Activated CD4-positive, alpha-beta T cell treated with anti-CD3 and anti-CD28 coated beads, Interleukin-2, amount 10 ng/mL, durations not matched to agents 7 days and 5 days (primary cell): ENCODE data around the gene VOPP1. TPM values are rescaled to one million over a fixed set of nuclear protein-coding genes. Genes with fewer than 3 reads are reported as not detected.

Source experiments
- CTCF ChIA-PET: fragments of 350-600 bp; sonication (Branson Sonifier 250); formaldehyde crosslinking; loops from one replicate; lab custom pipeline; 2021; ENCODE audit warnings: antibody characterized with exemption; lab: Charles Lee
- POLR2A ChIA-PET: fragments of 350-600 bp; sonication (Branson Sonifier 250); formaldehyde crosslinking; loops from one replicate; lab custom pipeline; 2021; ENCODE audit warnings: antibody characterized with exemption; lab: Charles Lee
- DNase-seq: peaks from one replicate; pipeline ENCODE4 v3.0.0-alpha.2; 2020
- H3K27ac Mint-ChIP-seq: one replicate; pipeline ENCODE4 v1.8.0; 2021; ENCODE audit warnings: mild to moderate bottlenecking, moderate library complexity, mixed read lengths
- H3K27me3 Mint-ChIP-seq: one replicate; pipeline ENCODE4 v1.8.0; 2021; ENCODE audit warnings: mixed read lengths
- H3K36me3 Mint-ChIP-seq: one replicate; pipeline ENCODE4 v1.8.0; 2021; ENCODE audit warnings: low read depth, mixed read lengths
- H3K4me1 Mint-ChIP-seq: one replicate; pipeline ENCODE4 v1.8.0; 2021; ENCODE audit warnings: mixed read lengths
- H3K4me3 Mint-ChIP-seq: one replicate; pipeline ENCODE4 v1.8.0; 2021; ENCODE audit warnings: mild to moderate bottlenecking, moderate library complexity, mixed read lengths
- H3K9me3 Mint-ChIP-seq: one replicate; pipeline ENCODE4 v1.8.0; 2021; ENCODE audit warnings: mixed read lengths
- total RNA-seq, 2 experiments: library from RNA; stranded (reverse); gene quantifications; one replicate each; pipeline ENCODE4 v1.2.3, GENCODE V29; 2021

VOPP1 gene
- total RNA-seq, 2 experiments from 2014 or later = 74.5 to 77.2 TPM

DNA sequence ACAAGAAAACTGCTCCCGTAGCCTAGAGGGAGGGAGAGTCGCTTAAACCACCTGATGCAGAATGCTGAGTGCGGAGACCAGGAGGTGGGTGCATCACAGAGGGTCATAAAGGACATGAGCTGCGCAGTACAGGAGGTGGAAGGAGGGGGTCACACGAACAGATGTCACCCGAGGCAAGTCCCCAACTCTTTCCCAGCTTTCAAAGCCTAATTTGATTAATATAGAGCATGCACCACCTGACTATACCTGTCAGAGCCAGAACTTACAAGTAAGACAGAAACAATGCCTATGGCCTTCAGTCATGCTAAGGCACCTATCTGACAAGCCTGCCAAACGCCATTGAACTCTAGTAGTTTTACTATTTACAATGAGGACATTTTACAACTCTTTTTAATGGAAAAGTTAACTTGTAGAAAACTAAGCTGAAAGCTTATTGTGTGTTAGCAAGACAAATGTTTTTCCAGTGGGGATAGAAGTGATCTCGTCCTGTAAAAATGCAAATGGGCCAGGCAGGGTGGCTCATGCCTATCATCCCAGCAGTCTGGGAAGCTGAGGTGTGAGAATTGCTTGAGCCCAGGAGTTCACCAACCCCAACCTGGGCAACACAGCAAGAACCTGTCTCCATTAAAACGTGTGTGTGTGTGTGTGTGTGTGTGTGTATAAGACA is 1.1 kb upstream of the VOPP1 start:
- POLR2A ChIA-PET = interaction anchor here (0.5 kb wide), 1 partner anchor 15 kb away, joined by 3 read pairs; no protein-coding TSS in a partner anchor
- Mint-ChIP-seq H3K36me3 (peaks cover 12% of the 10 kb centered on the region), H3K4me3 (peak overlapping the region; percentile 79), H3K27me3 (peaks cover under 1% of the 10 kb centered on the region), H3K9me3 (no peaks in the 10 kb centered on the region), H3K4me1 (peaks cover 57% of the 10 kb centered on the region), H3K27ac (peak overlapping the region; percentile 92)
- CTCF ChIA-PET = interaction anchor here (0.9 to 2.3 kb wide), 5 partner anchors 10 to 50 kb away, joined by 3 to 10 read pairs (median 3); no protein-coding TSS in a partner anchor
- DNase-seq = no peak

DNA sequence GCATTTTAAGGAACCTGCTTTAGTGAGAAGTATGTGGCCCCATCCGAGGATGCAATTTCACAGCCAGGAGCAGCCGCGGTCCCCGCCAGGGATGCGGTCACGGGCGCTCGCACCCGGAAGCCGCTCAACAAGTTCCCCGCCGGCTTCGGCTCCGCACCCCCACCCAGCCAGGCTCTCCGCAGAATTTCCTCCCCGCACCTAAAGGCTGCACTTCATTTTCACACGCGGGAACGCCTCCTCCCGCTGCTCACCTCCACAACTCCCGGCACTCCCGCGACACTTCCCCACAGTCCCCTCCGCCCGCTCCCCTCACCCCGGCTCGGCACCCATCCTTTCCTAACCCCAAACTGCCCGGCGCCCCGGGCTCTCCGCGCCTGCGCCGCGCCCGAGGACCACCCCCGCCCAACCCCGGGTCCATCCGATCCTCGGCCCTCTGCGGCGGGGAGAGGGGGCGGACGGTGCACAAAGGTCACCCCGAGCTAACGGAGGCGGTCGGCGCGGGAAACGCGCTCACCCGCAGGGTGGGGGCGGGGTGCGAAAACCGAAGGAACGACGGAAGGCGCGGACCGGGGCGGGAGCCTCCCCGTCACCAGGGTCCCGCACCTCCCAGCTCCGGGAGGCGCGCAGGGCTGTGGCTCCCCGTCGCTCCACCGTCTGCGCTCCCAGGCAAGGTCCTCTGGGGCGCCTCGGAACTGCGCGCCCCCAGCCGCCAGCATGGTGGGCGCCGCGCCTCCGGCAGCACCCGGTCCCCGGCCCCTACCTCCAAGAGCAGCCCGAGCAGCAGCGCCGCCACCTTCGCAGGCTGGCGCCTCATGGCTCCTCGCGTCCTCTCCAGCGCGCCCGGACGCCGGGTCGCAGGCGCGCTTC is 558 bp downstream of the VOPP1 start:
- Mint-ChIP-seq H3K4me1 (peaks cover 72% of the 10 kb centered on the region), H3K27ac (peak overlapping the region; percentile 93), H3K4me3 (peak overlapping the region; percentile 89), H3K27me3 (no peaks in the 10 kb centered on the region), H3K36me3 (peaks cover 25% of the 10 kb centered on the region), H3K9me3 (no peaks in the 10 kb centered on the region)
- ChIA-PET CTCF (no interaction called here), POLR2A (interaction anchor here (1.3 kb wide), 1 partner anchor 40 kb away, joined by 3 read pairs; no protein-coding TSS in a partner anchor)
- DNase-seq = peak; percentile 66

DNA sequence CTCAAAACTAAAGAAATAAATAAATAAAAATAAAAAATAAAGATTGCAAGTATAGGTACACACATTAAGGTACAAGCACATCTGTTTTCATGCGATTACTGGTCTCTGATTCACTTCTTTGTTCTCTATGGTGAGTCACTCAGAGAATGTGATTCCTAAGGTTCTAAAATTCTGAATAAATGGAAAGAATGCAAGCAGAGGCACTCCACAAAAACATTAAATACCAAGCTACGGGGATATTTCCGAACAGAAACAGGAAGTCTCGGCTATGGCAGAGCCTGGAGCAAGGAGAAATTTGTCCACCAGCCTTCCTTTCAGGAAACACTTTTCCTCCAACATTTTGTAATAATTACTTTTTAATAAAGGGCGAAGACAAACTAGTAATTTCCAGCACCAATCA is 1.4 kb downstream of the VOPP1 start:
- no peak for DNase-seq
- Mint-ChIP-seq H3K9me3 (no peaks in the 10 kb centered on the region), H3K4me3 (peak overlapping the region; percentile 89), H3K27ac (peak overlapping the region; percentile 93), H3K27me3 (no peaks in the 10 kb centered on the region), H3K4me1 (peaks cover 76% of the 10 kb centered on the region), H3K36me3 (peaks cover 27% of the 10 kb centered on the region)
- ChIA-PET POLR2A (interaction anchor here (0.6 to 1.3 kb wide), 2 partner anchors 39 to 95 kb away, joined by 3 read pairs; no protein-coding TSS in a partner anchor), CTCF (no interaction called here)

DNA sequence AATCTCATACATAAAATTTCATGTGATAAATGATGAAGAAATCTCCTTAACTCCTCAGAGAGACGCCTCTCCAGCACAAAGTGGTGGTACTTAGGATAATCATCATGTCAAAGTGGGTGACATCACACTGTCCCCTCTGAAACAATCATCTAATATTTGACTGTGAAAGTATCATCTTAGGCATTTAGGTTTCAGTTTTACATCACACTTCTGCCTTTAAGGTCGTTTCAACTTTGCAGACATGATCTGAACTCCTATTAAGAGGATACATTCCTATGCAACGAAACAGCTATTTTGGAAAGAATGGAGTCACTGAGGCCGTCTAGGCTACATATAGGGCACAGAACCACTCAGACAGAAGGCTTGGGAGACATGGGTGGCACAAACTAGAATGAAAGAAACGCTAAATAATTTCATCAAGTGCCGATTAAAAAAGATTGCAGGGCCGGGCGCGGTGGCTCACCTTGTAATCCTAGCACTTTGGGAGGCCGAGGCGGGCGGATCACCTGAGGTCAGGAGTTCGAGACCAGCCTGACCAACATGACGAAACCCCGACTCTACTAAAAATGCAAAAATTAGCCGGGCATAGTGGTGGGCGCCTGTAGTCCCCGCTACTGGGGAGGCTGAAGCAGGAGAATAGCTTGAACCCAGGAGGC is 2.0 kb downstream of the VOPP1 start:
- H3K9me3 Mint-ChIP-seq = no peaks in the 10 kb centered on the region
- H3K36me3 Mint-ChIP-seq = peaks cover 30% of the 10 kb centered on the region
- ChIA-PET POLR2A (interaction anchor here (0.6 kb wide), 1 partner anchor 94 kb away, joined by 3 read pairs; no protein-coding TSS in a partner anchor), CTCF (no interaction called here)
- H3K27ac Mint-ChIP-seq = peak overlapping the region; percentile 60
- DNase-seq = no peak
- peak overlapping the region; percentile 89 for H3K4me3 Mint-ChIP-seq
- H3K4me1 Mint-ChIP-seq = peaks cover 76% of the 10 kb centered on the region
- H3K27me3 Mint-ChIP-seq = no peaks in the 10 kb centered on the region

DNA sequence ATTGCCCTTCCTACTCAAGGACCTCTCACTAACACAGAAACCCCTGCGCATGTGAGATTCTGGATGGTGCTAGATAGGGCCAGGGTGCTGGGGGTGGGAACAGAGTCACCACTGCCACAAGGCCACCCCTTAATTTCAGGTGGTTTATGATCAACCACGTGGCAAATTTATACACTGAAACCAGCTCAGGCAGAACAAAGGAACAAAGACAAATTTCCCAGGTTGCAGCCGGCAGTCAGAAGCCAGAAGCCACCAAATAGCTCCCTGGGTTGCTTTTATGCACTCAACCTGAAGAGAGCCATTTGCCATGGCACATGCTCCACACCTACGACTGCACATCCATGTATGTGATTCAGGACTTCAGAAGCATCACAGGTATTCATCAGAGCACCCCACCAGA is 2.5 kb downstream of the VOPP1 start:
- Mint-ChIP-seq H3K4me1 (peaks cover 77% of the 10 kb centered on the region), H3K4me3 (peak overlapping the region; percentile 89), H3K9me3 (no peaks in the 10 kb centered on the region), H3K27ac (peak overlapping the region; percentile 34), H3K36me3 (peaks cover 35% of the 10 kb centered on the region), H3K27me3 (no peaks in the 10 kb centered on the region)
- CTCF ChIA-PET = interaction anchor here (1.1 kb wide), 1 partner anchor 317 kb away, joined by 3 read pairs; no protein-coding TSS in a partner anchor
- no peak for DNase-seq
- POLR2A ChIA-PET = no interaction called here

DNA sequence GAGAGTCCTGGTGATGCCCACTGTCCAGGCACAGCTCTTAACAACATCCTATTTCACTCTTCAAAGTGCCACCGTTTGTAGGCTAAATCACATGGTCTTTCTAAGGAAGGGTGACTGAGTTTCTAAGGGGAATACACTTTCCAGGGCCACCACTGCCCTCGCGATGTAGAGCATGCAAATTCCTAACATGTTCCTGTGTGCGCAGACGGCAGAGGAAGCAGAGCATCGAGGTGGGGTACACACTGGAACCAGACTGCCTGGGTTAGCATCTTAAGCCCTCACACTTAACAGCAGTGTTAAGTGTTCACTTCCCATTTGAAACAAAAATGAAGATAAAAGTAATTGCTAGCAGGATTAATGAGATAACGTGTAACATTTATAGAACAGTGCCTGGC is 3.0 kb downstream of the VOPP1 start:
- peaks cover 35% of the 10 kb centered on the region for H3K36me3 Mint-ChIP-seq

DNA sequence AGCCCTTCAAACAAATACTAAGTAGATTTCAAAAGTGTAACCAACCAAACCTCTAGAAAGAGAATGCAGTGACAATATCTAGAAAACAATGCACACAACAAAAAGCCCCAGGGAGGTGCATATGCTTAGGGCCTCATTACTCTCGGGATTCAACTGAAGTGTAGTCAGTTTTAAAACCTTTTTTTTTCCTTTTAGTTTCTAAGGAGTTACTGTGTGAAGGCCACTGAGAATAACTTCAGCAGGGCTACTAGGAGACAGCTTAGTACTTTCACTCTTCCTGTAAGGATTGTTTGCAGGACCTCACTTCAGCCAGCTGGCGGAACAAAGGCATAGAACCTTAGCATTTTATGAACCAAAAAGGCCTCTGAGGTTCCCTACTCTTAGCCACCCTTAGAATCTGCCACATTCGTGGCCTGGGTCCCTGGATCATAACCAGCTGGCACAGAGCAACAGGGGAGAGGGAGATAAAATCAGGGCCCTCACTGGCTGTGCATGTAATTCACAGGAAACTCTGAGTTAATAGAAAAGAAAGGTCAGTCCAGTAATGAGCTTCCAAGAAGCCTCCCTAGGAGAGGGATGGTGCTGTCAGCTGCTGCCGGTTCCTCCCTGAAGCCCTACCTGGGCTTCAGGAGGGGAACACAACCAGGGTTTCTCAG is 3.6 kb downstream of the VOPP1 start:
- no peak for DNase-seq
- peaks cover 35% of the 10 kb centered on the region for H3K36me3 Mint-ChIP-seq
- ChIA-PET CTCF (interaction anchor here (1.1 to 1.5 kb wide), 2 partner anchors 10 to 316 kb away, joined by 3 to 5 read pairs; no protein-coding TSS in a partner anchor), POLR2A (no interaction called here)
- H3K9me3 Mint-ChIP-seq = no peaks in the 10 kb centered on the region
- H3K4me1 Mint-ChIP-seq = peaks cover 76% of the 10 kb centered on the region
- no peak overlapping the region for H3K4me3 Mint-ChIP-seq
- peak overlapping the region; percentile 34 for H3K27ac Mint-ChIP-seq
- no peaks in the 10 kb centered on the region for H3K27me3 Mint-ChIP-seq

More for the DNA sequence above, 3.0 kb downstream of the VOPP1 start:
- Mint-ChIP-seq H3K9me3 (no peaks in the 10 kb centered on the region), H3K4me1 (peaks cover 78% of the 10 kb centered on the region), H3K27me3 (no peaks in the 10 kb centered on the region), H3K4me3 (peak overlapping the region; percentile 89), H3K27ac (peak overlapping the region; percentile 34)
- ChIA-PET CTCF (interaction anchor here (1.1 to 1.5 kb wide), 2 partner anchors 10 to 317 kb away, joined by 3 to 5 read pairs; no protein-coding TSS in a partner anchor), POLR2A (no interaction called here)
- no peak for DNase-seq

DNA sequence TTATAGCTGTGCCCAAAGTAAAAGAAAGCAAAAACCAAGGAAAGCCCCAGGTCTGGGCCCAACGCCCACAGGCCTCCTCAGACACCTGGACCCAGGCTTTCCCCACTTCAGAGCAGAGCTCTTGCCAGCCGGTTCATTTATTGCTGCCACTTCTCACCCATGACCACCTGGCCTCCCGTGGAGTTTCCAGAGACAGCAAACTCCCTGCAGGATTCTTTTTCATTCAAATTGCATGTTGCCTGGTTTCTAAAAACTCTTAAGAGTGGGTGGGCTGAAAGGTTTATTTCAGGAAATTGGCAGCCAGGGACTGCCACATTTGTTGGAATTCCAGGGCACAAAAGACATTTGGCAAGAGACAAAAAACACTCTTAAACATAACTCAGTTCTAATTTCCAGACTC is 4.7 kb downstream of the VOPP1 start:
- Mint-ChIP-seq H3K4me3 (no peak overlapping the region), H3K27ac (peak overlapping the region; percentile 57), H3K9me3 (no peaks in the 10 kb centered on the region), H3K36me3 (peaks cover 36% of the 10 kb centered on the region), H3K4me1 (peaks cover 67% of the 10 kb centered on the region), H3K27me3 (no peaks in the 10 kb centered on the region)
- ChIA-PET CTCF (interaction anchor here (0.6 to 1.5 kb wide), 2 partner anchors 8 to 434 kb away, joined by 3 to 5 read pairs; no protein-coding TSS in a partner anchor), POLR2A (no interaction called here)
- DNase-seq = no peak

DNA sequence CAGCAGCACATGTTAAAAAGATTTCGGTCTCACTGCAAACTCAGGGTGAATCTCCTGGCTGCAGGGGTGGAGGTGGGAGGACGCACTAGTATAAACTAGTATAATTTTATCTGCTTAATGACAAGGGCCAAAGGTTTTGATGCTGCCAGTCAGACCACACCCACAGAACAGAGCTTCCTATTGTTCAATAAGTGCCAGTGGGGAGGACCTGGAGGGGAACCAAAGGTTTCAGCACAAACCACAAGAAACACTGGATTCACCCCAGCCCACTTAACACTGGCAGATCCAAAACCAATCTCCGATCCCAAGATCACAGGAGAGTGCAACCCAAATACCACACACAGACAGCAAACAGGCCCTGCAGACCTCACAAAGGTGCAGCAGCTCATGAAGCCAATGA is 6.6 kb downstream of the VOPP1 start:
- Mint-ChIP-seq H3K27me3 (no peaks in the 10 kb centered on the region), H3K27ac (peak overlapping the region; percentile 28), H3K4me1 (peaks cover 79% of the 10 kb centered on the region), H3K9me3 (no peaks in the 10 kb centered on the region), H3K36me3 (peaks cover 43% of the 10 kb centered on the region), H3K4me3 (peak overlapping the region; percentile 0)
- ChIA-PET CTCF (interaction anchor here (0.7 kb wide), 1 partner anchor 13 kb away, joined by 3 read pairs; no protein-coding TSS in a partner anchor), POLR2A (no interaction called here)
- DNase-seq = no peak

DNA sequence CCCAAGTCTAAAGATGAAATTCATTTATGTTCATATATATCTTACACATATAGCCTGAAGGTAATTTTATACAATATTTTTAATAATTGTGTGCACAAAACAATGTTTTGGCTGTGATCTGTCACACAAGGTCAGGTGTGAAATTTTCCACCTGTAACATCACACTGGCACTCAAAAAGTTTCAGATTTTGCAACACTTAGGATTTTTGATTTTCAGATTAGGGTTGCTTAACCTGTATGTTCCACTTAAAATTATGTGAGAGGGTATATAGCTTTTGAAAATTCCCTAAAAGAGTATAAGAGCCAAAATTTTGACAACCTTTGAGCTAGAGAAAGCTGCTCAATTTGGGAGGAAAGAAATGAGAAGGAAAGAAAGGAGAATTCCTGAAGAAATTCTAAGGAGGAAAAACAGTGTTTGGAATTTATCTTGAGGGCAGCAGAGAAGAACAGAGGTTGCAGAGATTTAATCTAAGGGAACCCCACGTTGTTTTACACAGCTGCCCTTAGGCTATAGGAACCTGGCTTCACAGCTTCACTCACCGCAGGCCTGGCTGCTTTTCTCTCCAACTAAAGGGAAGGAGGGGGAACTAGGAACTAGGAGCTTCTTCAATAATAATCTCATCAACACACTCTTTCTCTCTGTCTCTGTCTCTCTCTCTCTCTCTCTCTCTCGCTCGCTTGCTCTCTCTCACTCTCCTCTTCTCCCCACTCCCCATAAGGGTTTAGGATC is 8.5 kb downstream of the VOPP1 start:
- ChIA-PET POLR2A (no interaction called here), CTCF (interaction anchor here (0.6 to 1.3 kb wide), 4 partner anchors 8 to 452 kb away, joined by 3 read pairs; no protein-coding TSS in a partner anchor)
- no peaks in the 10 kb centered on the region for H3K27me3 Mint-ChIP-seq
- peaks cover 42% of the 10 kb centered on the region for H3K36me3 Mint-ChIP-seq
- DNase-seq = no peak
- H3K4me1 Mint-ChIP-seq = peaks cover 74% of the 10 kb centered on the region
- H3K9me3 Mint-ChIP-seq = no peaks in the 10 kb centered on the region
- no peak overlapping the region for H3K4me3 Mint-ChIP-seq
- peak overlapping the region; percentile 75 for H3K27ac Mint-ChIP-seq

DNA sequence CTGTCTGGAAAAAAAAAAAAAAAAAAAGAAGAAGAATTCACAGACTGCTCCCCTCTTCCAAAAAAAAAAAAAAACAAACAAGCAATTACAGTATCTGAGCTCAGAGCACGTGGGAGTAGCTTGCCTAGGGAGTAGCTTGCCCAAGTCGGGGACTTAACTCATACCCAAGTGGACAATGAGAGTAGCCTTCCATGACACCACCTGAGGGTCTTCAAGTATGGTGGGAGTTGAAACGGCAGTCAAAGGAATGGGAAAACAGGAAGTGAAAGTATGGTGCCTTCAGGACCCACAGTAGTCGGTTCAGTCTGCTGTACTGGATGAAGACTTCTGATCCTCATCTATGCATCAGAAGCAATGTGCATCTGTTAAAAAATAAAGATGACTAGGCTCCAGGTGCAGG is 10.6 kb downstream of the VOPP1 start:
- no peak for DNase-seq
- H3K4me3 Mint-ChIP-seq = no peak overlapping the region
- no peaks in the 10 kb centered on the region for H3K27me3 Mint-ChIP-seq
- H3K27ac Mint-ChIP-seq = no peak overlapping the region
- ChIA-PET CTCF (interaction anchor here (1.0 kb wide), 1 partner anchor 14 kb away, joined by 3 read pairs; no protein-coding TSS in a partner anchor), POLR2A (no interaction called here)
- peaks cover 25% of the 10 kb centered on the region for H3K36me3 Mint-ChIP-seq
- H3K9me3 Mint-ChIP-seq = no peaks in the 10 kb centered on the region
- peaks cover 72% of the 10 kb centered on the region for H3K4me1 Mint-ChIP-seq
